OCI-LY3 (cell line): Measurements from ENCODE around the gene ACSBG1.
A peak's percentile ranks its signal among the peaks of the same experiment; 100 is the strongest.

Experiments
- EZH2phosphoT487 ChIP-seq: fragments of 200-600 bp; shearing (Covaris generic); IDR thresholded peaks from 2 replicates; pipeline ENCODE4 v1.6.1; 2018; ENCODE audit warnings: antibody characterized with exemption, mixed run types, low read depth
- TF ChIP-seq, protein P1 (sequence below): fragments of 200-600, 300-600 bp; sonication (generic); IDR thresholded peaks from 2 replicates; pipeline ENCODE4 v1.5.1; 2014; ENCODE audit warnings: antibody characterized with exemption, low read length, low read depth

DNA sequence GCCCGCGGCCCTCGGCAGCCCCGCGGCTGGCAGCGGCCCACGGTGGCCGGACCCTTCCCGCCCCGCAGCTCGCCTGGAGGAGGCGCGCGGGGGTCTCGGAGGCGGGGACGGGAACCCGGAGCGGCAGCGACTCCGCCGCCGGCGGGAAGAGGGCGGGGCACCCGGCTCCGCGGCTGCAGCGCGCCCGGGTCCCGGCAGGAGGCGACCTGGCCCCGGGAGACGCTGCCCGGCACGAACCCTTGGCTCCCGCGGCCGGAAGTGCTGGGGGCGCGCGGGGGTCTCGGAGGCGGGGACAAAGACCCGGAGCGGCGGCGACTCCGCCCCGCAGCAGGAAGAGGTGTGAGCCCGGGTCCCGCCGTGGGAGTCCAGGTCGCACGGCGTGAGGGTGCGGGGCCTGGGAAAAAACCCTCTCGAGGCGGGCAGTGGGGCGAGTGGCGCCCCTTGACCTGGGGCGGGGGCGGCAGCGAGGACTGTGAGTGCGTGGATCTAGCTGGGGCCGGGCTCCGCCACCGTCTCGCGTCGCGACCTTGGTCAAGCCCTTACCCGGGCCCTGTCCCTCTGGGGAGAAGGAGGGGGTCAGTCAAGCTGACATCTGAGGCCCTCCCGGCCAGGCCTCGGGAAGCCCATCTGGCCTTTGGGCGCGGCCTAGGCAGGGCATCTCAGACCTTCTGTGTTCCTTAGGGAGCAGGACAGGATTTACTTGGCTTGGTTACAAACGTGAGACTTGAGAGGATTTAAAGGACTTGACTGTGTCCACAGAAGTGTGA lies 102.9 kb downstream of the ACSBG1 start, which contains the start of gene CIB2:
- TF ChIP-seq, protein P1, sequence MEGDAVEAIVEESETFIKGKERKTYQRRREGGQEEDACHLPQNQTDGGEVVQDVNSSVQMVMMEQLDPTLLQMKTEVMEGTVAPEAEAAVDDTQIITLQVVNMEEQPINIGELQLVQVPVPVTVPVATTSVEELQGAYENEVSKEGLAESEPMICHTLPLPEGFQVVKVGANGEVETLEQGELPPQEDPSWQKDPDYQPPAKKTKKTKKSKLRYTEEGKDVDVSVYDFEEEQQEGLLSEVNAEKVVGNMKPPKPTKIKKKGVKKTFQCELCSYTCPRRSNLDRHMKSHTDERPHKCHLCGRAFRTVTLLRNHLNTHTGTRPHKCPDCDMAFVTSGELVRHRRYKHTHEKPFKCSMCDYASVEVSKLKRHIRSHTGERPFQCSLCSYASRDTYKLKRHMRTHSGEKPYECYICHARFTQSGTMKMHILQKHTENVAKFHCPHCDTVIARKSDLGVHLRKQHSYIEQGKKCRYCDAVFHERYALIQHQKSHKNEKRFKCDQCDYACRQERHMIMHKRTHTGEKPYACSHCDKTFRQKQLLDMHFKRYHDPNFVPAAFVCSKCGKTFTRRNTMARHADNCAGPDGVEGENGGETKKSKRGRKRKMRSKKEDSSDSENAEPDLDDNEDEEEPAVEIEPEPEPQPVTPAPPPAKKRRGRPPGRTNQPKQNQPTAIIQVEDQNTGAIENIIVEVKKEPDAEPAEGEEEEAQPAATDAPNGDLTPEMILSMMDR = peak; percentile 71
- no peak for TF ChIP-seq EZH2phosphoT487
